HFFc6 (cell line): ENCODE results near the gene GAS1. TPM values are rescaled to one million over a fixed set of nuclear protein-coding genes. Genes with fewer than 3 reads are reported as not detected.
A peak's percentile ranks its signal among the peaks of the same experiment; 100 is the strongest.

ENCODE experiments used
- DNase-seq: peaks from one replicate; pipeline ENCODE4 v3.0.0-alpha.2; 2018
- H3K27ac Mint-ChIP-seq: 2 replicates; pipeline ENCODE4 v1.8.0; 2020; ENCODE audit warnings: mild to moderate bottlenecking, mixed read lengths
- H3K27me3 Mint-ChIP-seq: 2 replicates; pipeline ENCODE4 v1.8.0; 2021; ENCODE audit warnings: mild to moderate bottlenecking, moderate library complexity, mixed read lengths; ENCODE audit not compliant: insufficient read depth
- H3K36me3 Mint-ChIP-seq: 2 replicates; pipeline ENCODE4 v1.8.0; 2021; ENCODE audit warnings: low read depth, mixed read lengths
- H3K4me1 Mint-ChIP-seq: 2 replicates; pipeline ENCODE4 v1.8.0; 2020; ENCODE audit warnings: low read depth, mixed read lengths
- H3K4me3 Mint-ChIP-seq: 2 replicates; pipeline ENCODE4 v1.8.0; 2020; ENCODE audit warnings: mild to moderate bottlenecking, moderate library complexity, mixed read lengths
- H3K9me3 Mint-ChIP-seq: 2 replicates; pipeline ENCODE4 v1.8.0; 2020; ENCODE audit warnings: mild to moderate bottlenecking, mixed read lengths
- CTCF ChIP-seq: fragments of 200-600 bp; sonication (generic); IDR thresholded peaks from 2 replicates; pipeline ENCODE4 v1.5.0; 2021; ENCODE audit warnings: antibody characterized with exemption, mild to moderate bottlenecking
- total RNA-seq, 6 experiments: library from RNA; stranded (reverse); fragmentation: NEBNext Ultra II Directional; extraction: Animal tissue kit (Norgen Biotek cat#: 25700); gene quantifications; 2 replicates in 1 of 6; 3 replicates in 5 of 6; pipeline ENCODE4 v1.2.3, GENCODE V29; 2021

The GAS1 gene
- total RNA-seq, 6 experiments from 2014 or later, result 5.4 to 8.1 (median 7.4) TPM

GRCh38 chr9:86944796-86945727 is 2.2 kb downstream of the GAS1 start:
- no peaks in the 10 kb centered on the region for H3K36me3 Mint-ChIP-seq
- DNase-seq, result no peak
- peaks cover 9% of the 10 kb centered on the region; the same call in 1 of the 2 replicates for H3K27me3 Mint-ChIP-seq
- H3K4me3 Mint-ChIP-seq, result peak overlapping the region; percentile 87
- peak overlapping the region; percentile 59; the same call in 1 of the 2 replicates for H3K27ac Mint-ChIP-seq
- no peak for TF ChIP-seq CTCF
- H3K4me1 Mint-ChIP-seq, result peaks cover 23% of the 10 kb centered on the region
- H3K9me3 Mint-ChIP-seq, result no peaks in the 10 kb centered on the region

- Mint-ChIP-seq H3K4me3 (no peak overlapping the region), H3K27me3 (peaks cover 9% of the 10 kb centered on the region; the same call in 1 of the 2 replicates)
These were observed 3.8 kb downstream of the GAS1 start for GRCh38 chr9:86943201-86944113.

GRCh38 chr9:86942281-86943200 is 4.8 kb downstream of the GAS1 start:
- H3K27me3 Mint-ChIP-seq, result peaks cover 9% of the 10 kb centered on the region; the same call in 1 of the 2 replicates
- H3K36me3 Mint-ChIP-seq, result no peaks in the 10 kb centered on the region
- DNase-seq, result no peak
- H3K4me1 Mint-ChIP-seq, result peaks cover 9% of the 10 kb centered on the region
- H3K9me3 Mint-ChIP-seq, result no peaks in the 10 kb centered on the region
- no peak for TF ChIP-seq CTCF
- no peak overlapping the region for H3K4me3 Mint-ChIP-seq
- H3K27ac Mint-ChIP-seq, result no peak overlapping the region

More at GRCh38 chr9:86943201-86944113, 3.8 kb downstream of the GAS1 start:
- Mint-ChIP-seq H3K27ac (no peak overlapping the region), H3K4me1 (peaks cover 14% of the 10 kb centered on the region), H3K36me3 (no peaks in the 10 kb centered on the region), H3K9me3 (no peaks in the 10 kb centered on the region)
- no peak for TF ChIP-seq CTCF
- DNase-seq, result no peak

GRCh38 chr9:86941197-86941596 is 6.1 kb downstream of the GAS1 start:
- Mint-ChIP-seq H3K27me3 (peaks cover 9% of the 10 kb centered on the region; the same call in 1 of the 2 replicates), H3K36me3 (no peaks in the 10 kb centered on the region), H3K9me3 (no peaks in the 10 kb centered on the region), H3K27ac (no peak overlapping the region), H3K4me1 (peaks cover 9% of the 10 kb centered on the region), H3K4me3 (no peak overlapping the region)
- DNase-seq, result no peak
- no peak for TF ChIP-seq CTCF

GRCh38 chr9:86940774-86941173 is 6.5 kb downstream of the GAS1 start:
- TF ChIP-seq CTCF, result no peak
- peaks cover 9% of the 10 kb centered on the region; the same call in 1 of the 2 replicates for H3K27me3 Mint-ChIP-seq
- DNase-seq, result no peak
- no peak overlapping the region for H3K27ac Mint-ChIP-seq
- H3K36me3 Mint-ChIP-seq, result no peaks in the 10 kb centered on the region
- H3K4me3 Mint-ChIP-seq, result no peak overlapping the region
- H3K4me1 Mint-ChIP-seq, result peaks cover 9% of the 10 kb centered on the region
- no peaks in the 10 kb centered on the region for H3K9me3 Mint-ChIP-seq
